Lower leg skin (tissue), 3 donors: ENCODE results near the gene TTLL5.

Source experiments
- CTCF ChIP-seq, 3 donors: fragments of 450-650 bp; IDR thresholded peaks; one replicate each; pipeline ENCODE4 v1.5.1; 2016; ENCODE audit warnings: antibody characterized with exemption in 3 of 3, mild to moderate bottlenecking in 3 of 3, moderate library complexity in 2 of 3
- POLR2A ChIP-seq, 2 donors: fragments of 450-650 bp; IDR thresholded peaks; one replicate each; pipeline ENCODE4 v1.6.1; 2016 to 2017; ENCODE audit warnings: antibody characterized with exemption in 2 of 2, mild to moderate bottlenecking in 1 of 2, moderate library complexity in 1 of 2

- no peak for TF ChIP-seq POLR2A (IDR thresholded peaks at IDR 0.05)
- TF ChIP-seq CTCF (IDR thresholded peaks at IDR 0.05) = no peak
Observed at GRCh38 chr14:75847584-75847983, 186.5 kb downstream of the TTLL5 start.
